Epithelial cell of esophagus (primary cell): ENCODE measurements around the gene PARD3.
A peak's percentile ranks its signal among the peaks of the same experiment; 100 is the strongest.

ENCODE experiments used
- DNase-seq: peaks from one replicate; pipeline ENCODE4 v3.0.0; 2010; ENCODE audit warnings: low read depth
- H3K4me3 ChIP-seq: 2 replicates; pipeline ENCODE4 v1.5.1; 2011; ENCODE audit warnings: mild to moderate bottlenecking, low read length, control low read depth
- CTCF ChIP-seq: IDR thresholded peaks from 2 replicates; pipeline ENCODE4 v1.5.1; 2011; ENCODE audit warnings: low read depth, mild to moderate bottlenecking, low read length, control low read depth, inconsistent platforms; ENCODE audit not compliant: insufficient read depth; ENCODE audit errors: missing control alignments

Gene PARD3

DNA sequence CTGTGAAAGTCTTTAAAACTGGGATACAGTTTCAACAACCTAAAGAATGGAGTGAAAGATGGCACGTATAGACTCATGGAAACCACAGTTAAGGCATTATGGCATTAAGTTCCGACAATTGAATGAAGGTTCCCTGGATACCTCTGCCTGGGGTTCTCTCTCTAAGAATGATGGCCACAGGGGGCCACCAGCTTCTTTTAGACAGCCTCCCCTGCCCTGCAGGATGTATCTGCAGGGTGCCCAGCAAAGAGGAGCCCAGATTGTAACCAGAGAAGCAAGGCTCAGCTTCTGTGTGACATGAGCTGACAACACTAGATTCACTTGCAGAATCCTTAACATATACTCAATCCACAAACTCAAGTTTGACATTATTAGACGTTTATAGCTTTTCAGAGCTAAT, 645.4 kb downstream of the PARD3 start:
- H3K4me3 ChIP-seq, result no peak overlapping the region
- TF ChIP-seq CTCF, result no peak
- no peak for DNase-seq

GRCh38 chr10:34169131-34169530, 646.0 kb downstream of the PARD3 start:
- DNase-seq, result no peak
- no peak for TF ChIP-seq CTCF
- H3K4me3 ChIP-seq, result no peak overlapping the region

- TF ChIP-seq CTCF, result no peak
- H3K4me3 ChIP-seq, result no peak overlapping the region
- peak; percentile 46 for DNase-seq
These were observed 646.7 kb downstream of the PARD3 start for GRCh38 chr10:34168439-34168838.

GRCh38 chr10:34166823-34167222, 648.3 kb downstream of the PARD3 start:
- H3K4me3 ChIP-seq, result no peak overlapping the region
- no peak for TF ChIP-seq CTCF
- DNase-seq, result no peak

DNA sequence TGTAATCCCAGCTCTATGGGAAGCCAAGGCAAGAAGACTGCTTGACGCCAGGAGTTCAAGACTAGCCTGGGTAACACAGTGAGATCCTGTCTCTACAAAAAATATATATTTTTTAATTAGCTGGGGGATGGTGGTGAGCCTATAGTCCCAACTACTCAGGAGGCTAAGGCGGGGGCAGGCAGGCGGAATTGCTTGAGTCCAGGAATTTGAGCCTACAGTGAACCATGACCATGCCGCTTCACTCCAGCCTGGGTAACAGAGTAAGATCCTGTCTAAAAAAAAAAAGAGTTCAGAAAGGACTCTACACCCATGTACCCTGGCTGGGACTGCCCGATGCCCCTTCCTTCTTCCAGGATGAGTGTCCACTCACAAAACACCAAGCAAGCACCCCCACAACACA, 648.7 kb downstream of the PARD3 start:
- TF ChIP-seq CTCF, result no peak
- no peak for DNase-seq
- no peak overlapping the region for H3K4me3 ChIP-seq

DNA sequence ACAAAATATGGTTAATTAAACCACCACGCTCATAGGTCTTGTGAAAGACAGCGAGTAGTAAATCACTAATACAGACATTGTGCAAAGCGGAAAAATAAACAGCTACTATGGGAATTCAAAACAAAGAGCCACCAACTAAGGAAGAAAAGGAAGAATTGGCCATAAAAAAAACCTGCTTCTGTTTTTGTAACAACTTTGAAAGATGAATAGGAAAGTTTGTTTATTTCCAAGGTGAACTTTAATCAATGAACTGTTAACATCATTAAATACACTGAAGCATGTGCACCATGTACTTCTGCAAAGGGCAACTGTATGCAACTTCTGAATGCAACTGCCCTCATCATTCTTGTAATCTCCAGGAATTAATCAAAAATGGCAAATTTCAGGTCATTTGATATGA, 651.1 kb downstream of the PARD3 start:
- DNase-seq, result no peak
- no peak for TF ChIP-seq CTCF
- H3K4me3 ChIP-seq, result no peak overlapping the region

- no peak overlapping the region for H3K4me3 ChIP-seq
- no peak for DNase-seq
- TF ChIP-seq CTCF, result no peak
These were observed 651.8 kb downstream of the PARD3 start for GRCh38 chr10:34163075-34163905.
